HG02759 (cell line): ENCODE data around the gene IFT88.
A peak's percentile ranks its signal among the peaks of the same experiment; 100 is the strongest.

Source experiments
- ATAC-seq: cut with Tn5 transposase; IDR thresholded peaks from one replicate; pipeline ENCODE4 v1.9.1; 2021; ENCODE audit warnings: mild to moderate bottlenecking, moderate library complexity; ENCODE audit not compliant: unreplicated experiment

Gene IFT88

DNA sequence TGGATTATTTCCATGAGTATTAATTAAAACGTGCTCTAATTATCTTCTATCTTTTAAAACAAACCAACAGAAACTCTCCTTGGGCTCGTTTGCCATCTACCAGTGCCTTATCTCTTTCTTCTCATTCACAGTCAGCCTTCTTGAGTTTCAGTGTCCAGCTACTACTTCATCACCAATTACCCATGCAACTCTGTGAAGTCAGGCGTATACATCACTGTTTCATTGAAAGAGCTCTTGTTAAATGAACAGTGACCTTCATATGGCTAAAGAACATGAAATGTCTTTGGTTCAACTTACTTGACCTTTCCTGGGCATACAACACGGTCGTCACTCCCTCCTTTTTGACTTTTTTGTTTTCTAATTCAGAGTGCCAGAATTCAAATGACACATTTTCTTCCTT lies 5.2 kb upstream of the IFT88 start:
- no peak for ATAC-seq

GRCh38 chr13:20565115-20565736 lies 1.7 kb upstream of the IFT88 start:
- ATAC-seq, result no peak

DNA sequence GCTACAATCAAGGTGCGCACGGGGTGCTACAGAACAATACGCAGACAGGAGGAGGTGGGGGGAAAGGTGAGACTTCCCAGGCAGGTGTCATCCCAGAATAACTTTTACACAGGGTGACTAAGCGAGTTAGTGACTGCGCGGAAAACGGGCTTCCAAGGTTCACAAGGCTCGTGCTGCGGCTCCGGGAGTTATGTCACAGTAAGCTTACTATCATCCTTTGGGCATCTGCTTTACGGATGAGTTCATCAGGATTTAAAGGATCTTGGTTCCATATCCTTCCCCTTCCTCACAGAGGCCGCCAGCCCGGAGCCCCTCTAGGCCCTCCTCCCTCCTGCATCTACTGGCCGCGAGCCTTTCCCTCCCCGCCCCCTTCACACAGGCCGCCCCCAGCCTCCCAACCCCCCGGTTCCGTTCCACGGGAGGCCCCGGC lies 474 bp upstream of the IFT88 start:
- peak; percentile 48 for ATAC-seq

- ATAC-seq, result no peak
Measured at GRCh38 chr13:20567881-20568528, 1.0 kb downstream of the IFT88 start.

DNA sequence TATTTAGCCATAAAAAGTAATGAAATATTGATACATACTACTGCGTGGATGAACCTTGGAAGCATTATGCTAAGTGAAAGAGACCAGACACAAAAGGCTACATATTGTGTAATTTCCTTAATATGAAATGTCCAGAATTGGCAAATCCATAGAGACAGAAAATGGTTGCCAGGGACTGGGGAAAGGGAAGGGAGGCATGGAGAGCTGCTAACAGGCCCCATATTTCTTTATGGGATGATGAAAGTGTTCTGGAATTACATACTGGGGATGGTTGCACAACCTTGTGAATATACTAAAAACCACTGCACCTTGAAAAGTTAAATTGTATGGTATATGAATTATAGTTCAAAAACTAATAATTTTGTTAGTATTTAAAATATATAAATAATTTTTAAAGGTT lies 3.6 kb downstream of the IFT88 start:
- no peak for ATAC-seq

GRCh38 chr13:20571676-20572075 lies 4.7 kb downstream of the IFT88 start:
- ATAC-seq, result no peak

DNA sequence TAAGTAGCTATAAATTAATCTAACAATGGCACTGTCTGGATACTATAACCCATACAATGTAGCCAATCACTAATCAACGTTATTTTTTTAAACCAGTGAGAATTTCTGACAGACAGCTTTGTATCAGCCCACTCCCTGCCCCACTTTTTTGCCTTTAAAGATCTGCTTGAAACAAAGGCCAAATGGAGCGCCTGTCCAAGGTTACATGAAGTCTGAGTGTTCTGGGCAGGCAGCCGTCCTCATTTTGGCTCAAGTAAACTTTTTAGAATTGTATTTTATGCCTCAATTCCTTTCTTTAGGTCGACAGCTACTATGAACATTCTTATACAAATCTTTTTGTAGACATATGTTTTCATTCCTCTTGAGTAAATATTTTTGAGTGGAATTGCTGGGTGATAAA lies 6.2 kb downstream of the IFT88 start:
- no peak for ATAC-seq

- ATAC-seq, result no peak
Measured at GRCh38 chr13:20573636-20574035, 6.7 kb downstream of the IFT88 start.

- ATAC-seq, result no peak
Measured at GRCh38 chr13:20579191-20579590, 12.2 kb downstream of the IFT88 start.

- no peak for ATAC-seq
Measured at GRCh38 chr13:20580257-20580656, 13.3 kb downstream of the IFT88 start.

DNA sequence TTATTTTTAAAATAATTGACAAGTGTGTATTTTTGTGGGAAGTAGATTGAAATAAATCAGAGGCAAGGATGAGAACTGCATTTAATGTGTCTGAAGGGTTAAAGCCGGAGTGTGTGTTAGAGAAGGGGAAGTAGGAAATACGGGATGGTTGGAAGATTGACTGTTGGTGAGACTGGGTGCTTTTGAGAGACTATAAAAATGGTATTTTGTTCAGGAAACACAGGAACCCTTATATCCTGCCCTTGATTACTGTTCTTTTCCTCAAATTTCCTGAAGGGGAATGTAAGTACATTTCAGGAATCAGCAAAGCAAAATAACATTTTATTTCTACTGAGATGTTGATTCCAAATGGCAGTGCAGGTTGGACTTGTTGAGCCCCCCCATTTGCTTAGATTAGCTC lies 15.1 kb downstream of the IFT88 start:
- no peak for ATAC-seq

- ATAC-seq, result no peak
Measured at GRCh38 chr13:20583803-20584293, 16.9 kb downstream of the IFT88 start.

DNA sequence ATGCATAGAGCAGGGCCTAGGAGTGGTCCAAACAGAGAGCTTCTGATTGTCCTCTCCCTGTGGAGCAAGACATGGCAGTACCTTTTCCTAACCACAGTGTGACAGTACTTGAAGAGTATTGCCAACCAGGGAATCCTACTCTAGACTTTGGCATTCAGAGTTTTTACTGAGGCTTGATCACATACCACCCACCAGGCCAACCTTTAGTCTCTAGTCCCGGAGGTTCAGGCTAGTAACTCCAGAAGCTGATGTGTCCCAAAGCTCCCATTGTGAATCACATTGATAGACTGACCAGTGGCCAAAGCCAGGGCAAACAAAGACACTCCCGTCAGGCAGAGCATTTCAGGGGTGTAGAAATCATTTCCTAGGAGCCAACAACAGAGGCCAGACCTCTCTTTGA lies 18.4 kb downstream of the IFT88 start:
- ATAC-seq, result no peak

DNA sequence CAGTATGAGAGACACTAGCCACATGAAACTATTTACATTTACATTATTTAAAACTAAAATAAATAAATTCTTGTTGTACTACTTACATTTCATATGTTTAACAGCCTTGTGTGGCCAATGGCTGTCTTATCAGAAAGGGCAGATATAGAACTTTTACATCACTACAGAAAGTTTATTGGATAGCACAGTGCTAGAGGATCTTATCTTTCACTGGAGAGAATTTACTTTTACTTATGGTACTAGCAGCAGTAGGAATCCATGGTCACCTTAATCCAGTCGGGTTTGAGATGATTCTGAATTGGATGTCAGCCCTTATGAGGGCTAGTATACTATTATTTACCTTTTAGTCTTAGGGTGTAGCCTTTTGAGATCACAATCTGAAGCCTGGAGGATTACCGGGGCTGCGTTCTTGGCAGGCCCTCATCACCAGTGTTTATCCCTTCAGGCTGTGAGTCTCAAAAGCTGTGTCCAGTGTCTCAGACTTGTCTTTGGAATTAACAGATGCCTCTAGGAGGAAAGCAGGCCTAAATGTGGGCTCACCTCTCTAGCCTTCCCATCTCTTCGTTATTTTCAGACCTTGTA lies 21.7 kb downstream of the IFT88 start:
- no peak for ATAC-seq

- no peak for ATAC-seq
Measured at GRCh38 chr13:20590561-20590960, 23.6 kb downstream of the IFT88 start.

GRCh38 chr13:20592606-20593005 lies 25.6 kb downstream of the IFT88 start:
- ATAC-seq, result no peak

DNA sequence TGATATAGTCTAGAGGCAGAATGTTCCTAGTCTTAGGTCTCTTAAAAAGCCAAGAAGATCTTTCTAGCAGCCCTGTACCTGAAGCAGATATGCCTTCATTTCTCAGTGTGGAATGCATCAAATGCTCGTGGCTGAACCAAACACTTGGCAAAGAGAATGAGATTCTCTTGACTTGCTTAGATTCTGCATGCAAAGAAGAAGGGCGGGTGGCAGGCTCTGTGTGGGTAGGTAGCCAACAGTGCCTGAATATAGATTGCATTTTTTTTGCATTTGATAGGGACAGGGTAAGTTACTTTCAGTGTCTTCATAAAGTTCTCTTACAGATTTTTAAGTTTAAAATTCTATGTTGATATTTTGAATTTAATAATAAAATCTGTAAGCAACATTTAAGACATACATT lies 27.3 kb downstream of the IFT88 start:
- no peak for ATAC-seq

DNA sequence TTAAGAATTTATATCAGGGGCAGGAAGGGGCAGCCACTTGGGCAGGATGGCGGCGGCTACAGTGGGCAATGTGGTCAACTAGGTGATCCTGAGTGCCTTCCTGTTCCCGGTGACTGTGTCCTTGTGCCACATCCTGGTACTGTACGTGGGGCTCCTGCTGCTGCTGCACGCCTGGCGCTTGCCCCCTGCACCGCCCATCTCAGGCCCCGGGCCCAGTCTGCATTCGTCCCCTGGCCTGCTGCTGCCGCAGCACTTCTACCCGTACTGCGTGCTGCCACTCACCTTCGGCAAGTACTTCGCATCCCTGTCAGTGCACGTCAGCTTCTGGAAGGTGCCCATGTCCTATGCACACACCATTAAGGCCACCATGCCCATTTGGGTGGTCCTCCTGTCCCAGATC lies 40.1 kb downstream of the IFT88 start:
- ATAC-seq, result no peak

DNA sequence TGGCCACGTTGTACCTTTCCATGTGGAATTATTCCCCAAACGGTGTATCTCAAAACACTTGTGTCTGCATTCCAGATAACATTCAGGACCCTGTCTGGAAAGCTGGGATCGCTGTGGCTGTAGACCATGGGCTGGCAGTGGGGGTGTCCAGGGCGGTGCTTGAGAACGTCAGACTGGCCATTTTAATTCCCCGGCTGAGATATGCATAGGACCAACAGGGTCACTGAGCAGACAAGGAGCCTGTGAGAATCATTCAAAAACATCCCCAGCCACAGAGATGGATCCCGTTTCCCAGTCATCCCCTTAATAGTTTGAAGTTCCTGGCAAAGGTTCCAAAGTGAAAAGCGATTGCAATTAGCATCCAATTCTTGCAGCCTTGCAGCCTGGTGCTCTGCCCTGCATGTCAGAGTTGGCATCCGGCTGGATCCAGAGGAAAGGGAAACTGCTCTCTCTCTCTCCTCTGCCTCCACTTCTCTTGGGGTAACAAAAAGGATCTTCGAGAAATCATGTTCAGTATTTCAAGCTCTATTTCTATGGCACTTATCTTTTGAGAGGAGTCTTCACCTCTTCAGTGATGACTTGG lies 41.6 kb downstream of the IFT88 start:
- no peak for ATAC-seq

DNA sequence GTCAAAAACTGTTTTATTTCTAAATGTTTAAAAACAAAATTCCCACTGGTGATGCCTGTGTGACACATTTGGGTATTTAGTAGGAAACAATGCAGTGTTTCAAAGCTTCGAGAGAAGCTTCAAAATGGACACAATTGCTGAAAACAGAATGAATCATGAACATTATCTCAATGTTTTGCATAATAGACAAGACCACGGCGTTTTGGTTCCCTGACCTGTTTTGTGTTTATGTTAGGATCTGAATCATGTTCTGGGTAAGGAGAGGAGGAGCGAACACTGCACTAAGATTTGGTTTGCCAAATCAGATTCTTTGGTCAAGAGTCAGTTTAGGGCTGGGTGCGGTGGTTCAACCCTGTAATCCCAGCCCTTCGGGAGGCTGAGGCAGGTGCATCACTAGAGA lies 42.2 kb downstream of the IFT88 start:
- ATAC-seq, result no peak

DNA sequence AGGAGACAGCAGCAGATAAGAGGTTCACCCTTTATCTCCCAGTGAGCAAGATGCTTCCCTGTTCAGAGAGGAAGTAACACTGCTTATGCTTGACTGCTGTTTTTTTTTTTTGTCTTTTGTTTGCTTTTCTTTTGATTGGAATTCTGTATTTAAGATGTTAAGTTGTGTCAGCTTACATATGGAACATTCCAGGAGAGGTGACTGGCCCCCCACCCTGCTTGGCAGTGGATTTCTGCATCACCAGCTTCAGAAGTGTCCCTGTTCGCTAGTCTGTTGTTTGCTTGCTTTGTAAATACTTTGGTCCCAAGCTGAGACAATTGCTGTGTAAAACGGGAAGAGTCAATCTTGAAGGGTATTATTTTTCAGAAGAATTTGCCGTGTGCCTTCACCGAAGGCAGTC lies 43.0 kb downstream of the IFT88 start:
- no peak for ATAC-seq
